ENCODE measurements around the gene OR10H4.
"Not testable (repeated sequence)": the region's sequence is repeated elsewhere in the genome, so short reads cannot be mapped to it uniquely, and the experiment has no call there.

The OR10H4 gene

DNA sequence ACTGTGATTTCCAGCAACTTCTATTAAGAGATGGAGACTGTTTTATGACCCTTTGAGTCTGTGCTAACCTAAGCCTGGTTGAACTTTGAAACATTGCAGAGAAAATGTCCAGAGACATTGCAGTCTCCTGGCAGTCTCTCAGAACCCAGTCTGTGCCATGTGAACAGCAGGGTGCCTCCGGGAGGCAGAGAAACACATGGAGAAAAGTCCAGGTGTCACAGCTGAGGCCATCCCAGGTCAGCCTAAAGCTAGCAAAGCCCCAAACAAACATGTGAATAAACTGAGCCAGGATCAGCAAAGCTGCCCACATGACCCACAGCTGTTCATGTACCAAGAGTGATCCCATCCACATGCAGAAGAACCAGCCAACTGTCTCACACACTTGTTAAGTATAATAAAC, 22.3 kb upstream of the OR10H4 start:
- Mint-ChIP-seq H3K4me3 (no peak overlapping the region), H3K4me1 (ENCODE audit: low read depth) (no peaks in the 10 kb centered on the region), H3K36me3 (ENCODE audit: low read depth) (no peaks in the 10 kb centered on the region), H3K9me3 (no peaks in the 10 kb centered on the region), H3K27ac (no peak overlapping the region), H3K27me3 (peaks cover 20% of the 10 kb centered on the region)
- intact Hi-C loops (cut with micrococcal nuclease), result no loop called here

DNA sequence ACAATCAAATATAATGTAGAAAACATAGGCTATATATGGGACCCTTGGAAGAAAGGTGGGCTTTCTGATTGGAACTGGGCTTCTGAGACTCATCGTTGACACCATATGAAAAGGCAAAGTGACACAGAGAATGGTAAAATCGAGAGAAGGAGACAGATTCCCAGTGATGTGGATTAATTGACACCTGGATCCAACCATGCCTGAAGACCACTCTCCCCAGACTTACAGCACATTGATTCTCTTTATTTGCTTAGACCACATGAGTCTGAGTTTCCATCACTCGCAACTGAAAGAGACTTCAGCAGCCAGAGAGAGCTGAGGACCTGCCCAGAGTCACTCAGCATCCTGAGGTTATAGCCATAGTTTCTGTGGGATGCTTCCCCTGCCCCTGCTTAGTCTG, 20.5 kb upstream of the OR10H4 start:
- no peaks in the 10 kb centered on the region for H3K9me3 Mint-ChIP-seq
- intact Hi-C loops (cut with micrococcal nuclease), result no loop called here
- no peak overlapping the region for H3K4me3 Mint-ChIP-seq
- peaks cover 18% of the 10 kb centered on the region for H3K27me3 Mint-ChIP-seq
- no peaks in the 10 kb centered on the region for H3K4me1 Mint-ChIP-seq (ENCODE audit: low read depth)
- H3K36me3 Mint-ChIP-seq (ENCODE audit: low read depth), result no peaks in the 10 kb centered on the region
- no peak overlapping the region for H3K27ac Mint-ChIP-seq

DNA sequence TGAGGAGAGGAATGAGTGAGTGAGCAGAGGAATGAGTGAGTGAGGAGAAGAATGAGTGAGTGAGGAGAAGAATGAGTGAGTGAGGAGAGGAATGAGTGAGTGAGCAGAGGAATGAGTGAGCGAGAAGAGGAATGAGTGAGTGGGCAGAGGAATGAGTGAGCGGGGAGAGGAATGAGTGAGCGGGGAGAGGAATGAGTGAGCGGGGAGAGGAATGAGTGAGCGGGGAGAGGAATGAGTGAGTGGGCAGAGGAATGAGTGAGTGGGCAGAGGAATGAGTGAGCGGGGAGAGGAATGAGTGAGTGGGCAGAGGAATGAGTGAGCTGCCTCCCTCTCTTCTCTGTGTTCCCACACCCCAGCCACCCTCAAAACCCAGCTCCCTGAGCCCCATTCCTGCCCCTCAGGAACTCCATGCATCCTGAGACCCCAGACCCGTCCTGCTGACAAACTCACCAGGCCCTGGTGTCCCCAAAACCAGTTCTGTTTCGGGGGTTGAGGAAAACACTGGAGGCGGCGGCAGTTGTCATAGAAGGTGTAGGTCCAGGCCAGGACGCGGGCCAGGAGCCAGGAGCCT, 15.0 kb upstream of the OR10H4 start:
- H3K4me1 Mint-ChIP-seq (ENCODE audit: low read depth); H3K9me3 Mint-ChIP-seq; H3K27ac Mint-ChIP-seq; H3K4me3 Mint-ChIP-seq; H3K36me3 Mint-ChIP-seq (ENCODE audit: low read depth); intact Hi-C loops (cut with micrococcal nuclease): not testable (repeated sequence)
- H3K27me3 Mint-ChIP-seq, result peaks cover 46% of the 10 kb centered on the region

DNA sequence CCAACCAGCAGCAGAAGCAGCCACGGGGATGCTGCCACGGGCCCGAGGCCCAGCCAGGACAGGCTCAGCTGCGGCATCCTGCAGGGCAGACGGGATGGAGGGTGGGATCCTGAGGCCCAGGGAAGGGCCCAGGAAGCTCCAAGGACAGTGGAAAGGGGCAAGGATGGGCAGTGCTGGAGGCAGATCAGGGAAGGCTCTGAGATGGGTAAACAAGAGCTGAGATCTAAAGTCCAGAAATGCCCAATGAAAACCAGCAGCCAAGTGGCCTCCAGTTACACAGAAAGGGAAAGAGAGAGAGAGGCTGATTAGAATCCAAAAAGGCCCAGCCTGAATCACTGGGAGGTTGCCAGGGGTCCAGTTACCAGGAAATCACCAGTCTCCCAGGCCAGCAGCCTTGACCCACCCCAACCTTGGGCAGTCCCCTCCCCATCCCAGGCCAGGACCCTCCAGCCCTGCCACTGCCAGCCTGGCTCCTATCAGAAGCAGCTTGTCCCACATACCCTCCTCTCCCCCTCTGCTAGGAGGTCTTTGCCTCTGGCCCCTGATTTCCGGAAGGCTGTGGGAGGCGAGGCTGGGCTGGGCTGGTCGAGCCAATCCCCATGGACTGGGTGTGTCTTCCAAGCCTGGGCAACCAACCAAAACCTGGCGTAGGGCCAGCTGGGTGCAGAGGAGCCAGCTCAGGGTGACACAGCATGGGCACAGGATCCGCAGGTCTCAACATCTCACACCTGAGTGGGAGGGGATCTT, 14.3 kb upstream of the OR10H4 start, which contains the start of gene CYP4F11:
Gene CYP4F11 (minus strand): TSS at position 198 of the 747 bp plus-strand sequence. CDS start 121 bp downstream, at position 77.
- H3K9me3 Mint-ChIP-seq, result no peaks in the 10 kb centered on the region

DNA sequence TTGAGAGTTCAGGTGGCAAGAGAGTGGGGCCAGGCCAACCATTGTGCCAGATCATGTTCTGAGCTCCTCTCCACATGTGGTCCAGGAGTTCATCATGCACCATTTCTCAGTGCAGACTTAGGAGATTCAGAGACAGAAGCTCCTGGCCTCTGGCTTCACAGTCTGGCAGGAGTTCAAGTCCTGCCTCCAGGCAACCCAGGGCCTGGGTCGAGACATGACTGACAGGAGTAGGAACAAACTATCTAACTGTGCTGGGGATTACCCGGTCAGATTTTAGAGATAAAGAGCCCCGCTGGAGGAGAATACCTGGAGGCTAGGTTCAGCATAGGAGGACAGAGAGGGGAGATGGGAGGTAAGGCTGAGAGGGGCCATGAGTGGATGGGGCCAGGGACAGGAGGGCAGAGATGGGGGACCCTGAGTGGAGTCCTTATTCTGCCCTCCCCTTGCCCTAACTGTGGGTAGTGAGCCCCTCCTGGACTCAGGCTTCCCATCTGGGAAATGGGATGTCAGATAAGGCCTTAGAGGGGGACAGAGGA, 13.6 kb upstream of the OR10H4 start:
- intact Hi-C loops (cut with micrococcal nuclease), result no loop called here

More for the DNA sequence above, 14.3 kb upstream of the OR10H4 start, which contains the start of gene CYP4F11:
- H3K4me3 Mint-ChIP-seq, result no peak within 1 kb of the TSS
- H3K4me1 Mint-ChIP-seq (ENCODE audit: low read depth), result no peaks in the 10 kb centered on the region
- peaks cover 46% of the 10 kb centered on the region for H3K27me3 Mint-ChIP-seq
- H3K36me3 Mint-ChIP-seq (ENCODE audit: low read depth), result no peaks in the 10 kb centered on the region
- intact Hi-C loops (cut with micrococcal nuclease), result no loop called here
- H3K27ac Mint-ChIP-seq, result no peak within 1 kb of the TSS

DNA sequence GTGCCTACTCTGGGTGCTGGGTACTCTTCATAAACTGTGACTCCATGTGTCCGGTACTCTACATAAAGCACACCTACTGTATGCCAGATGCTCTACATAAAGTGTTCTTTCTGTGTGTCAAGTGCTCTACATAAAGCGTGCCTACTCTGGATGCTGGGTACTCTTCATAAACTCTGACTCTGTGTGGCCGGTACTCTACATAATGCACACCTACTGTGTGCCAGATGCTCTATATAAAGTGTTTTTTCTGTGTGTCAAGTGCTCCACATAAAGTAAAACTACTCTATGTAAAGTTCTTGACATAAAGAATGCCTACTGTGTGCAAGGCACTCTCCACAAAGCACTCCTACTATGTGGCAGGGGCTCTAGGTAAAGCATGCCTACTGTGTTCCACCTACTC, 12.6 kb upstream of the OR10H4 start:
- H3K4me3 Mint-ChIP-seq, result no peak overlapping the region
- H3K36me3 Mint-ChIP-seq (ENCODE audit: low read depth), result no peaks in the 10 kb centered on the region
- intact Hi-C loops (cut with micrococcal nuclease), result no loop called here
- peaks cover 40% of the 10 kb centered on the region for H3K27me3 Mint-ChIP-seq
- no peaks in the 10 kb centered on the region for H3K4me1 Mint-ChIP-seq (ENCODE audit: low read depth)
- H3K27ac Mint-ChIP-seq, result no peak overlapping the region
- H3K9me3 Mint-ChIP-seq, result no peaks in the 10 kb centered on the region

More for the DNA sequence above, 13.6 kb upstream of the OR10H4 start:
- Mint-ChIP-seq H3K9me3 (no peaks in the 10 kb centered on the region), H3K36me3 (ENCODE audit: low read depth) (no peaks in the 10 kb centered on the region), H3K4me1 (ENCODE audit: low read depth) (no peaks in the 10 kb centered on the region), H3K27ac (no peak overlapping the region), H3K27me3 (peaks cover 44% of the 10 kb centered on the region), H3K4me3 (no peak overlapping the region)

DNA sequence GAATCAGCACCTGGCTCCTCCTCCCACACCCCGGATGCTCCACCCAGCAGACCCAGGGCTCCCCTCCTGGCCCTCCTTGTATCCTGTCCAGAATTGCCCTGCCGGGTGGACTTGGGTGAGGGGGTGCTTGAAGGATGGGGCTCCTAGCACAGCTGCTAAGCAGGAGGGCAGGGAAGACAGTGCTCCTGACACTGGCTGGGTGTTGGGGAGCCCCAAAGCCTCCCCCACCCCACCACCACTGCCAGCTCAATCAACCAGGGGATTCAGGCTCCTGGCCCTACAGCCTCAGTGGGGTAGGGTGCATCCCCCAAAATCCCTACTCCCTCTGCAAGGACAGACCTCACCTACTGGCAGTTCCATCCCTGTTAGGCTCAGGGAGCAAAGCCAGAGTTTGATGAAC, 11.9 kb upstream of the OR10H4 start:
- intact Hi-C loops (cut with micrococcal nuclease), result no loop called here
- Mint-ChIP-seq H3K36me3 (ENCODE audit: low read depth) (no peaks in the 10 kb centered on the region), H3K27me3 (peaks cover 38% of the 10 kb centered on the region), H3K4me3 (no peak overlapping the region), H3K4me1 (ENCODE audit: low read depth) (no peaks in the 10 kb centered on the region), H3K9me3 (no peaks in the 10 kb centered on the region), H3K27ac (no peak overlapping the region)

DNA sequence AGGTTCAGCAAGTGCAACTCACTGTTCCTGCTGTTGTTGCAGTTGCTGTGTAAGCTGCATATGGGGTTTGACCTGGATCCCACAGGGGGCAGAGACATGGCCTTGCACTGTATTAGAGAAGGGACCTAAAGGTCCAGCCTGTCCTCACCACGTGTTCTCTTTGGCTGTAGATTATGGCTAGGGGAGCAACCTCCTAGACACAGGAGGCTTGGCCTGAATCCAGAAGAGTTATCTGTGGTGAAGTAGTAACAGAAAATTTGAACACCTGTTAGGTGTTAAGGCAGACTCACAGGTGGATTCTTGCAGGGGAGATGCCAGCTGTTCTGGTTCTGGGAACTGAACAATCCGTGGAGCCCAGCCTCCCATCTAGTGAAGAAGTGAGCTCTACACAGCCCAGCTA, 11.0 kb upstream of the OR10H4 start:
- Mint-ChIP-seq H3K9me3 (no peaks in the 10 kb centered on the region), H3K4me1 (ENCODE audit: low read depth) (no peaks in the 10 kb centered on the region), H3K4me3 (no peak overlapping the region), H3K27me3 (peaks cover 42% of the 10 kb centered on the region), H3K36me3 (ENCODE audit: low read depth) (no peaks in the 10 kb centered on the region), H3K27ac (no peak overlapping the region)
- intact Hi-C loops (cut with micrococcal nuclease), result no loop called here

DNA sequence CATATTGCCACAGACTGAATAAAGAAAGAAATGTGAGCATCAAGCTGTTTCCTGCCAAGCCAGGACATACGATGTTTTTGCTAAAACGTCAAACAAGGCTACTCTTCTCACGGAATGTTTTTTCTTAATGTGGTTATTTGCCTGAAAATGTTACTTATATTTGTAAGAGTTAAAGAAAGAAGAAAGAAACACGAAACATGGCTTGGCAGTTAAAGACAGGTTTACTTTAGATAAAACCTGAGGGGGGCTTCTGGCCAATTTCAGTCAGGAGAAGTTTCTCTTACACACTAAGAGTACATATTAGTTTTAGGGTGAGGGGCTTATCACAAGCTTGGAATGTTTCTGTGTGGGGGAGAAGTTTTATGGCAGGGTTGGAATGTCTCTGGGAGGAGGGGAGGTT, 4.4 kb upstream of the OR10H4 start:
- intact Hi-C loops (cut with micrococcal nuclease), result no loop called here
- Mint-ChIP-seq H3K4me3 (no peak overlapping the region), H3K36me3 (ENCODE audit: low read depth) (no peaks in the 10 kb centered on the region), H3K27ac (no peak overlapping the region), H3K4me1 (ENCODE audit: low read depth) (no peaks in the 10 kb centered on the region), H3K9me3 (peaks cover 26% of the 10 kb centered on the region), H3K27me3 (peaks cover 29% of the 10 kb centered on the region)

DNA sequence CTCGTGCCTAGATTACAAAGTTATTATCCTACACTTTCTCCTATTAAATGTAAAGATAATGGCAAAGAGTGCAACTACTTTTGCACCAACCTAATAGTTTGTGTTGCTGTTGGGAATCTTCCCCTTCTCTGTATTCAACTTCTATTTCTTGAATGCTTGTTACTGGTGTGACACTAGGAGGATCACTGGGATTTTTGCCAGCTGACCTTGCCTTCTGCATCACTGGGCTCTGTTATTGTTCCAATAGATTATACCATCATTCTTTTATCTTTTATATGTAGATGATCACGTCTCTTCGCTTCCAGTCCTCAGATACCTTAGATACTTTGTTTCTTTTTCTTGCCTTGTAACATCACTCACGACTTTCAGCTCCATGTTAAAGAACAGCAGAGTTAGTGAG, 3.5 kb upstream of the OR10H4 start:
- peaks cover 26% of the 10 kb centered on the region for H3K27me3 Mint-ChIP-seq

DNA sequence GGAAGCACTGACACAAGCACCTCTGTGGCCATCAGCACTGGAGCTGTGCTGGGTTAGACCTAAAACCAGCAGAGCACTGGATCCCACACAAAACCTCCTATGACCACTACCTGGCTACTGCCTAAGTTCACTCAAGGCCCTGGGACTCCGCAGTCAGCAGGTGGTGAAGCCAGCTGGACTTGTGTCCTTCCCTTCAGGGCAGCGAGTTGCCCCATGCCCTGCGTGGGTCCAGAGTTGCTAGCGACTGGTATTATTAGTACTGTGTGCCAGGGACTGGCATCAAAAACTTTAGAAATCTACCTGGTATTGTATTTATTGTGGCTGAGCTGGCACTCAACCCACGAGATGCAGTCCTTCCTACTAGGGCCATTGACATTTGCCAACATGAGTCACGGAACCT, 6.0 kb downstream of the OR10H4 start:
- no peaks in the 10 kb centered on the region for H3K4me1 Mint-ChIP-seq (ENCODE audit: low read depth)
- H3K27me3 Mint-ChIP-seq, result peaks cover 27% of the 10 kb centered on the region
- H3K27ac Mint-ChIP-seq, result no peak overlapping the region
- intact Hi-C loops (cut with micrococcal nuclease), result no loop called here
- H3K9me3 Mint-ChIP-seq, result no peaks in the 10 kb centered on the region
- no peak overlapping the region for H3K4me3 Mint-ChIP-seq
- no peaks in the 10 kb centered on the region for H3K36me3 Mint-ChIP-seq (ENCODE audit: low read depth)

More for the DNA sequence above, 3.5 kb upstream of the OR10H4 start:
- no peaks in the 10 kb centered on the region for H3K36me3 Mint-ChIP-seq (ENCODE audit: low read depth)
- H3K9me3 Mint-ChIP-seq, result peaks cover 29% of the 10 kb centered on the region
- H3K4me3 Mint-ChIP-seq, result no peak overlapping the region
- intact Hi-C loops (cut with micrococcal nuclease), result no loop called here
- no peak overlapping the region for H3K27ac Mint-ChIP-seq
- H3K4me1 Mint-ChIP-seq (ENCODE audit: low read depth), result no peaks in the 10 kb centered on the region

DNA sequence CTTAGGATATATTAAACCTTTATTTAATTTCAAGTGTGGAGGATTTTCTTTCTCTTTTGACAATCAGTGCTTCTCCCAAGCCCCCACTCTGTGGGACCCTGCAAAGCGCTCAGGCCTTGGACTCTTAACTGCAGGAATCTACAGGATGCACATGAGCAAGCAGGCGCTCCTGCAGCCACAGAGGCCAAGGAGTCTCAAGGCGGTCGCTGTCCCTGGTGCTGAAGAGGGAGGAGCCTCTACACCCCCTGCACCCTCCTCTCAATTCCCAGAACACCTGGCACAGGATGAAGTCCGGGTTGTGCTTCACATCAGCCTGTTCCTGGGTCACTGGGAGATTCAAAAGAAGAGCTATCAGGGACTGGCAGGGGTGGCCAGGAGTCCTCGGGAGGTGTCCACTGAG, 13.5 kb downstream of the OR10H4 start:
- Mint-ChIP-seq H3K4me3 (no peak overlapping the region), H3K27me3 (peaks cover 9% of the 10 kb centered on the region), H3K4me1 (ENCODE audit: low read depth) (no peaks in the 10 kb centered on the region), H3K27ac (no peak overlapping the region), H3K9me3 (no peaks in the 10 kb centered on the region), H3K36me3 (ENCODE audit: low read depth) (no peaks in the 10 kb centered on the region)
- intact Hi-C loops (cut with micrococcal nuclease), result no loop called here

DNA sequence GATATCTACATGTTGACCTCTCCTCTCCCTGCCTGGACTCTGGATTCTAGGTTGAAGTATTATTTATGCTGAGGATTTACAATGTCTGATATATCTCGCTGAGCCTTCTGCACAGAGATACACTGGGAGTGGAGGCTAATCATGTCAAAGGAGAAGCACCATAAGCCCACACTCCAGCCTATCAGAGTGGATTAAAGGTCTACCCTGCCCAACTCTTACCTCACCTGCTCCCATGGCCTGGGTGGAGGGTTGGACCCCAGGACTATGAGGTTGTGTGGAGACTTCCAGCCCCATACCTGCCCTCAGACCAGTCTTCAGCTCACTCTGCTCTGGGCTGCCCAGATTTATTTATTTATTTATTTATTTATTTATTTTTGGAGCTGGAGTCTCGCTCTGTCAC, 15.4 kb downstream of the OR10H4 start:
- no peaks in the 10 kb centered on the region for H3K36me3 Mint-ChIP-seq (ENCODE audit: low read depth)
- intact Hi-C loops (cut with micrococcal nuclease), result no loop called here
- H3K4me1 Mint-ChIP-seq (ENCODE audit: low read depth), result no peaks in the 10 kb centered on the region
- no peak overlapping the region for H3K4me3 Mint-ChIP-seq
- peaks cover 3% of the 10 kb centered on the region for H3K27me3 Mint-ChIP-seq
- no peak overlapping the region for H3K27ac Mint-ChIP-seq
- H3K9me3 Mint-ChIP-seq, result no peaks in the 10 kb centered on the region

DNA sequence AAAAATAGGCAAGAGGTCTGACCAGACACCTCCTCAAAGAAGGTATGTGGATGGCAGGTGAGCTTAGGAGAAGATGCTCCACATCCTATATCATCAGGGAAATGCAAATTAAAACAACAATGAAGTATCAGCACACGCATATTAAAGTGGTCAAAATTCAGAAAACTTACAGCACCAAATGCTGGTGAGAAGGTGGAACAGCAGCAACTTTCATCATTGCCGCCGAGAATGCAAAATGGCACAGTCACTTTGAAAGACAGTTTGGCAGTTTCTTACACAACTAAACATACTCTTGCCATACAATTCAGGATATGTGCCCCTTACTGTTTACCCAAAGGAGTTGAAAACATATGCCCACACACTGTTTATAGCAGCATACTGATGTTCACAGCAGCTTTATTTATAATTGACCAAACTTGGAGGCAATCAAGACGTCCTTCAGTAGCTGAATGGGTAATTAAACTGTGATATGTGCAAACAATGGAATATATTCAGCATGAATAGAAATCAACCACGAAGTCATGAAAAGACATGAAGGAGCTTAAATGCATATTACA, 22.5 kb downstream of the OR10H4 start:
- intact Hi-C loops (cut with micrococcal nuclease), result no loop called here
- Mint-ChIP-seq H3K4me1 (ENCODE audit: low read depth) (peaks cover 9% of the 10 kb centered on the region), H3K27me3 (no peaks in the 10 kb centered on the region)

More for the DNA sequence above, 22.5 kb downstream of the OR10H4 start:
- H3K4me3 Mint-ChIP-seq, result no peak overlapping the region
- no peaks in the 10 kb centered on the region for H3K36me3 Mint-ChIP-seq (ENCODE audit: low read depth)
- H3K27ac Mint-ChIP-seq, result no peak overlapping the region
- H3K9me3 Mint-ChIP-seq, result no peaks in the 10 kb centered on the region

Measured in dendritic cell treated with granulocyte-macrophage colony-stimulating factor and Interleukin-4, amounts not matched to agents 40 ng/mL and 50 ng/mL, for 4 days (primary cell).